D721Med (cell line): ENCODE data around the gene EN1.

Experiments used
- DNase-seq: peaks from one replicate; pipeline ENCODE4 v3.0.0; 2011; ENCODE audit warnings: low spot score; ENCODE audit not compliant: insufficient read length
- FAIRE-seq: peaks from 2 replicates; lab custom pipeline; 2011; peaks lifted over from hg19 to GRCh38; lab: Jason Lieb, UNC
- TF ChIP-seq, protein P1 (sequence below): IDR thresholded peaks from 2 replicates; pipeline ENCODE4 v1.5.1; 2012; ENCODE audit warnings: mild to moderate bottlenecking, control low read depth; ENCODE audit not compliant: insufficient read depth; ENCODE audit errors: missing control alignments

Gene EN1

DNA sequence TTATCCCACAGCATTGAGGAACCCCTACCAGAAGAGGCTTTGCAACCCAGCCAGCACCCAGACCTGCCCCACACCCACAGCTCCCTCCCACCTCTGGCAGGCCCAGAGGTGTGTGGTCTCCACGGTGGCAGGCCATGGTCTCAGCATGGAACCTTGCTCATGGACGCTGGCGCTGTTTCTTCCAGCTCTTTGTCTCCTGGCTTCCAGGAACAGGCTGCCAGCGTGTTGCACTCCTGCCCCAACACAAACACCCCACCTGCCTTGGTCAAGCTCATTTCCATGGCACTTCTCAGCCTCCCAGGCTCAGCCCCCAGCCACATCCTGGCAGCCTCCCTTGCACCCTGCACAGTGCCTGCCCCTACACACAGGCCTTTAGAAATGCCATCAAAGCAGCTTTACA lies 31.7 kb downstream of the EN1 start:
- FAIRE-seq (no peak), DNase-seq (no peak)

DNA sequence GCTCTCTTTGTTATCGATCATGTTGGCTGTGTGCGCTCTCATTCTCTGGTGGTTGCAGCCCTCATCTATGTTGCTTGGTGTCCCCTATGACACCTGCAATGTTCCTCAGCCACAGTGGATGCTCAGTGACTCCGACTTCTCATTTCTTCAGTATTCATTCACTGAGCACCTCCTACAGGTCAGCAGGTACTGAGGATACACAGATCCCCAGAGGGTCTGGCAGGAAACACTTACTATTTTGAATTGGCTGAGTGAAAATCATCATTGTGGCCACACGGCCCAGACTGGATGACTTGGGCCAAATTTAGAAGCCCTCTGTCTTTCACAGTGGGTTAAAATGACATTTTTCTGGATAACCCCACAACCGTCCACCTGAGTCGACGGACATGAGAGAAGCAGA lies 32.1 kb downstream of the EN1 start:
- TF ChIP-seq, protein P1, sequence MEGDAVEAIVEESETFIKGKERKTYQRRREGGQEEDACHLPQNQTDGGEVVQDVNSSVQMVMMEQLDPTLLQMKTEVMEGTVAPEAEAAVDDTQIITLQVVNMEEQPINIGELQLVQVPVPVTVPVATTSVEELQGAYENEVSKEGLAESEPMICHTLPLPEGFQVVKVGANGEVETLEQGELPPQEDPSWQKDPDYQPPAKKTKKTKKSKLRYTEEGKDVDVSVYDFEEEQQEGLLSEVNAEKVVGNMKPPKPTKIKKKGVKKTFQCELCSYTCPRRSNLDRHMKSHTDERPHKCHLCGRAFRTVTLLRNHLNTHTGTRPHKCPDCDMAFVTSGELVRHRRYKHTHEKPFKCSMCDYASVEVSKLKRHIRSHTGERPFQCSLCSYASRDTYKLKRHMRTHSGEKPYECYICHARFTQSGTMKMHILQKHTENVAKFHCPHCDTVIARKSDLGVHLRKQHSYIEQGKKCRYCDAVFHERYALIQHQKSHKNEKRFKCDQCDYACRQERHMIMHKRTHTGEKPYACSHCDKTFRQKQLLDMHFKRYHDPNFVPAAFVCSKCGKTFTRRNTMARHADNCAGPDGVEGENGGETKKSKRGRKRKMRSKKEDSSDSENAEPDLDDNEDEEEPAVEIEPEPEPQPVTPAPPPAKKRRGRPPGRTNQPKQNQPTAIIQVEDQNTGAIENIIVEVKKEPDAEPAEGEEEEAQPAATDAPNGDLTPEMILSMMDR = no peak
- FAIRE-seq (no peak), DNase-seq (no peak)

More for the DNA sequence above, 31.7 kb downstream of the EN1 start:
- TF ChIP-seq, protein P1 = no peak

DNA sequence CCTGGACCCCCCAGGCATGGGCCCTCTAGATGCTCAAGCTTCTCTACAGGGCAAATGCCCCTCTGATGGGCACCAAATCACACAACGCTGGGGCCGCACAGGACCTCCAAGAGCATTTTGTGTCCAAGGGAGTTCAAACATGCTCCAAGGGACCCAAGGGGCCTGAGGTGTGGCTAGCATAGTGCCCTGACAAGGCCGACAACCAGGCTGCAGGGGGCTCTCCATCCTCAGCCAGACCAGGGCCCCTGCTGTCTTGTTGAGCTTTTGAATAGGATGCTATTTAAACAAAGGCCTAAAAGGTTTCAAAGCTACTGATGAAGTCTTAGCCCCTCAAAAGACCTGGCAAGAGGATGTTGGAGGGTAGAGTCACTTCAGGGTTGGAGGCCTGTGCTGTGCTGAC lies 33.1 kb downstream of the EN1 start:
- FAIRE-seq = no peak
- DNase-seq = no peak
- TF ChIP-seq, protein P1 = no peak

DNA sequence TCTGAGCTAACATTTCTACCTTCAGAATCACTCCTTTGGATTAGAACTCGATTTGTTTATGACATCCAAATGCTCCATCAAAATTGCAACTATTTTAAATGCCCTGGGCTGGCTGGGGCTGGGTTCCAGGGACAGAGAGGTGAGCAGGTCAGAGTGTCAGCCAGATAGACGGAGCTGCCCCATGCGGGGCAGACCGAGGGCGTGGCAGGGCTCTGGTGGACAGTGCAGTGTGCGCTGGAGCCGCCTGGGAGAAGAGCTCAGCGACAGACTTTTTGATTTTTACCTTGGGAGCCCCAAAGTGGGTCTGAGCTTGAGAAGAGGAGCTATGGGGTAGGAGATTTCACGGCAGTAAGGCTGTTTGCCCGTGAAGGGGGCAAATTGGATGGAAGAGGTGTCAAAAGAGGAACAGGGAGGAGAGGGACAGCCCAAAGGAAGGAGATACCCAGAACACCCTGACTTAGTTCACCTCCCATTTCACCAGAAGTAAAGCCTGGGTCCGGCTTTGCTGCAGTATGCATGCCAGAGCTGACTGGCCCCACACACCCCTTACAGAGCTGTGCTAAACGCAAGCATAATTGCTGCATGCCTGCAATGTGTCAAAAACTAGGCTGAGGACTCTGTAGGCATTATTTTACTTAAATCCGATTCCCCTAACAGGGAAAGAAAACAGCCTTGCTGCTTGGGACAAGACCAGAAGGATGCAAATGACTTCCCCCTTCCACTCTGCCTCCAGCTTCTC lies 33.7 kb downstream of the EN1 start:
- TF ChIP-seq, protein P1 = no peak
- FAIRE-seq (no peak), DNase-seq (no peak)

DNA sequence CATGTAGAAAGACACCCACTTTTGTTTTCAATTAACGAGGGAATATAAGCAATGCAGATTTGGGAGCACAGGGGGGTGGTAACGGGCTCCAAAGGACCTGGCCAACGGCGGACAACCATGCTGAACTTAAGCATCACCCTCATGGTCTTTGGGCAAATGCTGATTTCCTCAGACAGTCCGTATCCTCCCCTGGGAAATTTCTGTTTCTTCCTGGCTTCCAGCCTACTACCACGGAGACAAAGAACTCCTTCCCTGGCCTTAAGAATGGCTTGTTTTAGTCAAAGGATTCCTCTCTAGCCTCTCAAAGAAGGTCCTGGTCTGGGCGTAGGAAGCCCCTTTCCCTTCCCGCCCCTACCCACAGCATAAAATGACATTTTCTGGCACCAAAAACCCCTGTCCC lies 34.3 kb downstream of the EN1 start:
- TF ChIP-seq, protein P1 = no peak
- DNase-seq (no peak), FAIRE-seq (no peak)

DNA sequence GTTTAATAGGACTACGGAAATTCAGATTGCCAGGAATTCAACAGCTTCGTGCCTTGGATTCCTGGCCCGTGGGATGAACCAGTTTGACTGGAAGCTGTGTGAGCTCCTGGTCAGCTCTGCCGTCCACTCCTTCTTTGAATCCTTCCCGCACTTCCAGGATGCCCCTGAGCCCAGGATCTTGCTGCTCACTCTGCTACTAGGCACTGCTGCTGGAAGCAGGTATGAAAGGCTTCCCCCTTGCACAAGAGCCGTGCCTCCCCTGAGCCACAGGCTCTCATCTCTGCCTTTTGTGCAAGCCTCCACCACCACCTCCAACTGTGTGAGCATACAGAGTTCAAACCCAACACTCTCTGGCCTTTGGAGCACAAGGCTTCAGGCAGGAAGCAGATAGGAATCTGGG lies 34.9 kb downstream of the EN1 start:
- TF ChIP-seq, protein P1 = no peak
- DNase-seq = no peak
- no peak for FAIRE-seq

DNA sequence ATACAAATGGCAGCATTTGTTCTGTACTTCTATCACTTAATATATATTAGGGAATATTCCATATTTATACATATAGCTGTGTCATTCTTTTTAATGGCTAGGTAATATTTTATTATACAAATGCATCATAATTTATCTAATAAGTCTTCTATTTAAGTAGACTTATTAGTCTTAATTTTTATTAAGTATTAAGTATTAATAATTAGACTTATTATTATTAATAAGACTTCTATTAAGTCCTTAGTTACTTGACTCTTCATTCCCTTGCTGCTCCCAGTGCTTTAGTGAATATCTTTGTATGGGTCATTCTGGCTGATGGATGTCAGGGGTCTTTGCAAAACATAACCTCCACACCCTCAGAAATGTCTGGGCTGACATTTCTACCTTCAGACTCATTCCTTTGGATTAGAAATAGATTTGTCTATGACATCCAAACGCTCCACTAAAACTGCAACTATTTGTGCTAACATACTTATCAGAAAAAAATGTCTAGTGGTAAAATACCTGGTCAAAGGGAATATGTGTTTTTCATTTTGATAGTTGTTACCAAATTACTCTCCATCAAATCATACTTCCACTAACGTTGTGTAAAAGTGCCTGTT lies 35.8 kb downstream of the EN1 start:
- TF ChIP-seq, protein P1 = no peak
- FAIRE-seq (no peak), DNase-seq (no peak)
